Activated CD4-positive, alpha-beta T cell treated with anti-CD3 and anti-CD28 coated beads, Interleukin-2, amount 50 U/mL, for 1 hour (primary cell): ENCODE data around the gene USP40.

Experiments
- DNase-seq: peaks from one replicate; pipeline ENCODE4 v3.0.0-alpha.2; 2020

Gene USP40

DNA sequence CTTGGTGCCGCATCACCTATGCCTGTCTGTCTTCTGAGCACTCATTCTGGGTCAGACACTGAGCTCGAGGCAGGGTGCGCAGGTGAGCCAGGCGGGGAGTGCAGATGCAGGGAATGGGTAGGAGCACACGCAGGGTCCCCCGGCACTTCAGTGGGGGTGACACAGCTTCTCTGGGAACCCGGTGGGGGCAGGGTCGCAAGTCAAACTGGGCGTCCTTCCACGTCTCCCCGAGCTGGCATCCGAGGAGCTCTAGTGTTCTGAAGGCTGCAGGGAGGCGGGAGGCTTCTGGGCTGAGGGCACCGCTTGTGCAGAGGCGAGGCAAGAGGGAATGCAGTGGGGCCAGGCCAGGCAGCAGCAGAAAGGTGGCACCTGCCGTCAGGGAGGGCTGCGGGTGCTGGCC, 126.3 kb downstream of the USP40 start:
- no peak for DNase-seq

DNA sequence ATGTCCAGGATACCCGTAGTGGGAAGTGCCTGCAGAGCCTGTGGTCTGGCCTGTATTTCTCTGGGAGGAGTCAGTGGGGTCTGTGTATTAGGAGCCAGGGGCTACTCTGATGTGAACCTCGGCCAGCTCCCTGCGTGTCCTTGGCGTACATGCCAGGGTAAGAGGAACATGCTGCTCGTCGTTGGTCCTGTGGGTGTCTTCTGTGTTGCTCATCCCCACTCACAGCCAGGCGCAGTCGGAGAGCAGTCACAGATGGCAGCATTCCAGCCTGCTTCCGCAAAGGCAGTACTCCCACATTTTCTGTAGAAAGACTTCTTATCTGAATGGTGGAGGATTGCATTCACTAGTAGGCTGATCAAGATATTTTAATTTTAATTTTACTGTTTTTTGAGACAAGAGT, 127.4 kb downstream of the USP40 start:
- no peak for DNase-seq

DNA sequence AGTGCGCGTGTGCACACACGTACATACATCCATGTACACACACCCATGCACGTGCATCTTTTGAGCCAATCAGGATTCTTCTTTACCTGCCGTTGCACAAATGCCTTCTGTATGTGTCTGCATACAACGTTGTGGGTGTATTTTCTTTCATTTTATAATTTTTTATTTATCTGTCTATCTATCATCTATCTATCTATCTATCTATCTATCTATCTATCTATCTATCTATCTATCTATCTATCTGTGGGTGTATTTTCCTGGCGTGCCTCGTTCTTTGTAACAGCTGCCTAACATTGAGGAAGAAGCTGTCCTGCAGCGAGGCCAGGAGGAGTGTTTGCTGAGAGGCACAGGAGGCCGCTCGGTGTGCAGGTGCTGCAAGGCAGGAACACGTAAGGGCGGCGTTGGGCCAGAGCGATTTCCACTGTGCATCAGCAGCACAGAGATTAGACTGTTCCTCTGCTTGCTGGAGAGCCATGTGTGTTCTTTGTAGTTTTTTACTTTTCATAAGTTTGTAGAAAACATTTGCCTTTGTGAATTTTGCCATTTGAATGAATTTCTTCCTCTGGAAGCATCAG, 127.9 kb downstream of the USP40 start:
- DNase-seq, result no peak

DNA sequence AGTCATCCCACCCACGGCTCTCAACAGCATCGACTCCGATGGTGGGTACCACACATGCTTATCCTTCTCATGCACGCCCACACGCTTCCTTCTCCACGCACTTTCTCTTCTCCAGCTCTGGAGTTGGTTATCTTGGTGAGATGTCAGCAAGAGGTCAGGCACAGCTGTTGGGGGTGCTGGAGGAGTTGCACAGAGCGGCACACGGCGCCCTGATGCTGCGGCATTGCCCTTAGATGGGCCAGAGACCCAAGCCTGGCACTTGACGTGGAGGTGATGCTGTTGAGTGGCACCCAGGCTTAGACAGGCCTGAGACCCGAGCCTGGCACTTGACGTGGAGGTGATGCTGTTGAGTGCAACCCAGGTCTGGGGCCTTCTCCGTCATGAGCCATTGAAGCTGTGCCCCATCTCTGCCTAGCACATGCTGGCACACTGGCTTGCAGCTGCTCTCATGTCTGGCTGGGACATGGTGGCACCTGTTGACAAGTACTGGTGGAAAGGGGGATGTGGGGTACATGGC, 129.1 kb downstream of the USP40 start:
- no peak for DNase-seq

DNA sequence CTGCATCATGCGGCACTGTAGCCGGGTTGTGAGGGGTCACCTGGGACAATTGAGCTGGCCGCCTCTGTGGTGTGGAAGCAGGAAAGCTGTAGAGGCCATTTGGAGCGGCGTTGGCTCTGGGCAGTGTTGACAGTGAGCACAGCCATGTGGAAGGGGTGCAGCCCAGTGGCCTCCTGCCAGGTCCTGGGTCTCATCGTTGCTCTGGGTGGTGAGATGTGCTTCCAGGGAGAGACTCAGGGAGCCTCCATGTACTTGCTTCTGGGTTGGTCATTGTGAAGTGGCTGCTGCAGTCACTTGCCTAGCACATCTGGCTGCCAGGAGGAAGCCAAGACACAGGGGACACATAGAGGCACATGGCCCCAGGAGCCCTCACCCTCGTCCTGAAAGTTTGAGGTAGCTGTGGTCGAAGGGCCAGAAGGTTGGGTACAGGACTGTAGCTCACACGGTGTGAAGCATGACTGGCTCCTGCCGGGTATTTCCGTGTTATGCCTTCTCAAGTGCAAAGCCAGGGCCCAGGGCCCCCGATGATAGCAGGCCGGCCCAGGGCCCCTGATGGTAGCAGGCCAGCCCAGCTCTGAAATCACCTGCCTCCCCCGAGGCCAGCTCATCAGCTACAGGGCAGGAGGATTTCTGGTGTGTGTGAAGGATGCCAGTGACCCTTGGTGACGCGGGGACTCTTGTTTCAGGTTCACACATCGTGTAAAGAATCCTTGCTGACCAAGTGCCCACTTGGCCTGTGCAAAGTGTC, 129.7 kb downstream of the USP40 start:
- no peak for DNase-seq

DNA sequence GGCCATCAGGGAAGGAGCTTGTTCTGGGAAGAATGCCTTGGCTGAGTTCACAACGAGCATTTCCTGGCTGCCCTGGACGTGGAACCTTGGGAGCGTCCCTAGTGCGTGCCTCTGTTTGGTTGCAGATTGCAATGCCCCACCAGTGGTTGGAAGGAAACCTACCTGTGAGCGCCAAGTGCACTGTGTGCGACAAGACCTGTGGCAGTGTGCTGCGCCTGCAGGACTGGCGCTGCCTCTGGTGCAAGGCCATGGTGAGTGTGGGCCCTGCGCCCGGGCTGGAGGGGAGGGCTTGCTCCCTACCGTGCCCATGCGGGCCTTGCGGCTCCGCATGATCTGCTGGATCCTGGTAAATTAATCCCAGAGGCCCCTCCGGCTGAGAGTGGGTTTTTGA, 130.4 kb downstream of the USP40 start:
- no peak for DNase-seq

DNA sequence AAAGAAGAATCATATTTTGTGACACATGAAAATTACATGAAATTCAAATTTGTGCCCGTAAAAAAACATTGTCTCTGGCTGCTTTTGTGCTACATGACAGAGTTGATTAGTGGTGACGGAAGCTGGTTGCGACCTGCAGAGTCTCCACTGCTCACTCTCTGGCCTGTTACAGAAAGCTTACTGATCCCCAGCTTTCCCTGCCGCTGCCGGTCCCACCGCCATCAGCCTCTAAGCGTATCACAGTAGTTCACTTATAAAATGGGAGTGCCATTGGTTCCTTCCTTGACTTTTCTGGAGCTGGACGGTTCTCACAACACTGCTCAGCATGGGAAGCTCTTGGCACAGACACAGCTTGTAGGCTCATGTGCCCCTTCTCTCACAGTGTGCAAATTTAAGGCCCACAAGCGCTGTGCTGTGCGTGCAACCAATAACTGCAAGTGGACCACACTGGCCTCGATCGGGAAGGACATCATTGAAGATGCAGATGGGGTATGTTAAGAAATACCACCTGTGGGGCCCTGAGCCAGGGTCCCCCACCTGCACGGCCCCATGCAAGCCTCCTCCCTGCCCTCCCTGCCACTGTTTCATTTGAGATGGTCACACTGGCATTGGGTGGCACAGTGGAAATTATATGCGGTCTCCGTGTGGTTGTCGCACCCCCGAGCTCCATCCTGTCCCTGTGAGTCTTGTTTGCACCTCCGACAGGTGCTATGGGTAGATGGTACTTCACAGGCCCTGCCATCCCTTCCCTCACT, 131.0 kb downstream of the USP40 start:
- no peak for DNase-seq

DNA sequence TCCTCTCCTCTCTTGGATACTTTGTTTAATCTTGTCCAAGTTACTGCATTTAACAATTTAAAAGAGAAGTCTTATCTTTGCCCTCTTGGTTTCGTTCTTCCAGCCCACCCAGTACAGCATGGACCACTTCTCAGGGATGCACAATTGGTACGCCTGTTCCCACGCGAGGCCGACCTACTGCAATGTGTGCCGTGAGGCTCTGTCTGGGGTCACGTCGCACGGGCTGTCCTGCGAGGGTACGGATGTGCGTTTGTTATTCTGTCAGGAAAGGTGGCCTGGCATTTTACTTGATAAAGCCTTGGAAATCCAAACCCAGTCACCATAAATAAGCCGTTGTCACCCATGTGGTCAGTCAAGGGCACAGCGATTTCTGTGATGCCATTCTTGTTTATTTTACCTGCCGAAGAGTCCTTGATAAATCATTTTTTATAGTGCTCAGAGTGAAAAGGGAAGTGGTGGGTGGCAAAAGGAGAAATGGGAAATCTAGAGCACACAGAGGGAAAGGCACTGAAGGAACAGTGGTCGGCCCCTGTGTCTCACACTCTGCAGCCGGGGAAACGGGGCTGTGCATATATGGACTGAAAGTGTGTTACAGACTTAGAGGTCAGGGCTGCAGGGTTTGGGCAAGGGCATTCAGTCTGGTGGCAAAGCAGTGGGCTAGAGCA, 131.8 kb downstream of the USP40 start:
- DNase-seq, result no peak

DNA sequence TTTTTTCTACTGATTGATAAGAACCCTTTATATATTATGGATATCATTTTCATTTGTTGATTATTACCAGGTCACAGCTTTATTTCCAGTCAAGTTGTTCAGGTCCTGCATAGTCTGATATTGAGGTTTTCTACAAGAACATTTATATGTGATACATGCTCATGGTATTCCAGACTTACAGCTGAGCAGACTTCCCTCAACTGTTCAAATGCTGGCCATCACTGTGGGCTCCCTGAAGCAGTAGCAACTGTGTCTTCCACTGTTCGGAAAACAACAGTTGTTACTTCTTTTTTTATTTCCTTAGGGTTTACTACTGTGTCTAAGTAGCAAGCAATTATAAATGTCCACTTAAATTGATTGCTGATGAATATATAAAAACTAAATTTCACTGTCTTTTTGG, 132.8 kb downstream of the USP40 start:
- no peak for DNase-seq

DNA sequence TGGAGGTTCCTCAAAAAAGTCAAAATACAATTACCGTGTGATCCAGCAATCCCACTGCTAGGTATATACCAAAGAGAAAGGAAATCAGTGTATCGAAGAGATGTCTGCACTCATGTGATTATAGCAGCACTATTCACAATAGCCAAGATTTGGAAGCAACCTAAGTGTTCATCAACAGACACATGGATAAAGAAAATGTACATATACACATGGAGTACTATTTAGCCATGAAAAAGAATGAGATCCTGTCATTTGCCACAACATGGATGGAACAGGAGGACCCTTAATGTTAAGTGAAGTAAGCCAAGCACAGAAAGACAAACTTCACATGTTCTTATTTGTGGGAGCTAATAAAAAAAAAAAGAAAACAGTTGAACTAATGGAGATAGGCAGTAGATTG, 133.6 kb downstream of the USP40 start:
- DNase-seq, result no peak

DNA sequence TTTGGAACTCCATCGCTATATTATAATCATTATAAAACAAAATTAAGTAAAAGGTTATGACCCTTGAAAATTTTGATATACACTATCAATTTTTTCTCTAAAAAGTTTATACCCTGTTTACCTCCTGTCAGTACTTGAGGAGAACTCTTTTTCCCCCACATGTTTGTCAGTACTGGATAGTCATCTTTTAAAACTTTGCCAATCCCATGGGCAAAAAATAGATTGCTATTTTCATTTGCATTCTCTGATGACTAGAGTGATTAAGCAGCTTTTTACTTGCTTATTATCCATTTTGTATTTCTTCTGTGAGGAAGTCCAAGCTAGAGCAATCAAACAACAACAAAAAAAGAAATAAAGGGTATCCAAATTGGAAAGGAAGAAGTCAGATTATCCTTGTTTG, 135.9 kb downstream of the USP40 start:
- no peak for DNase-seq

DNA sequence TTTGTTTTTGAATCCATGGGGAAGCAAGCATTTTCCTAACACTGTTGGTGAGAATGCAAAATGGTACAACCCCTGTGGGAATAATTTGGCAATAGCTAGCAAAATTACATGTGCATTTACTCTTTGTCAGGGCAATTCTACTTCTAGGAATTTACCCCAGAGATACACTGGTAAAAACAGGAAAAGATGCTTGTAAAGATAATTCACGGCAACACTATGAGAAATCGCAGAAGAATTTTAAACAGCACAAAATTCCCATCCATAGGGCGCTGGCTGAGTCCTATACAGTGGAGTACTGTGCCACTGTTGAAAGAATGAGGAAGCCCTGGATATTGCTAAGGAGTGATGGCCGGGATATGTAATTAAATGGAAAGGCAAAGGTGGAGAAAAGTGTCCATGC, 136.5 kb downstream of the USP40 start:
- DNase-seq, result no peak

DNA sequence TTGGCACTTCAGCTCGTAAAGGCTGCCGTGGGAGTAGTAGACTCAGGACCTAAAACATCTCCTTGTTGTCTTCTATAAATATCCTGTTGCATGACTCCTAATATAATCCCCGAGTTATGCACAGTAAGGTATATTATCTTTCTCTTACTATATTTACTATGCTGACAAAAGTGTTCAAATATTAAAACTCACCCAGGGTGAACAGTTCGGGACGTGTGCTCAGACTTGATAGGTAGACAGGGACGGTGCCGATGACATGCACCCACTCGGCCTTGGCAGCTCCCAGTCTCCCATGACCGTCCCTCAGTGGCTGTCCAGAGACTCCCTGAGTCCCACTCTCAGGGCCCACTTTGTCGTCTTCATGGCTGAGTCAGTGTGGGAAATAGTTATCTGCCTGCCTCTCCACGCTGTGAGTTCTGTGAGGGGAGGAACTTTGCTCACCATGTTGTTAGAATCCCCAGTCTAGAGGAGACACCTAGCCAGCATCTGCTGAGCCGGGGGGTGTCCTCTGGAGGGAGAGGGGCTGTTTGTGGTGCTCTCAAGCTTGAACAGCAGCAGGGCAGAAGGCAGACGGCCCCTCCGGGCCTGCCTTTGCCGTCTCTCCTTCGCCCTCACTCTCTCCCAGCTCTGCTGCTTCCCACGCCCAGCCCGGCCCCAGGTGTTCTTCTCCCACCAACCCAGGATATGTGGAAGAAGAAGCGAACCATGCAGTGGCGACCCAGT, 137.2 kb downstream of the USP40 start:
- no peak for DNase-seq

DNA sequence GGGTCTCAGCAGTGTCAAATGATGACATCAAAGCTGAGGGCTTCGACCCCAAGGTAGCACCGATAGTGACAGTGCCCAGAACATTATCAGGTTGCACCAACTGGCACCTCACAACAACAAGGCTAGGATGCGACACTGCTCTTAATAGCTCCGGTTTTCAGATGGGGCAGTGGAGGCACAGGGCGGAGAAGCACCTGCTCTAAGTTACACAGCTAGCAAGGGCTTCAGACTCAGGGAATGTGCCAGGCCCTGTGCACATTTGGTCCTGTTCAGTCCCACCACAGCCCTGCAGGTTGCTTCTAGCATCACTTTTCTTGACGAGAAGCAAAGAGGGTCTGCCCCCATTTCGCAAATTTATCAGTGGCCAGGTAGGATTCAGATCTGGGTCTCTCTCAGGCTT, 138.1 kb downstream of the USP40 start:
- no peak for DNase-seq

DNA sequence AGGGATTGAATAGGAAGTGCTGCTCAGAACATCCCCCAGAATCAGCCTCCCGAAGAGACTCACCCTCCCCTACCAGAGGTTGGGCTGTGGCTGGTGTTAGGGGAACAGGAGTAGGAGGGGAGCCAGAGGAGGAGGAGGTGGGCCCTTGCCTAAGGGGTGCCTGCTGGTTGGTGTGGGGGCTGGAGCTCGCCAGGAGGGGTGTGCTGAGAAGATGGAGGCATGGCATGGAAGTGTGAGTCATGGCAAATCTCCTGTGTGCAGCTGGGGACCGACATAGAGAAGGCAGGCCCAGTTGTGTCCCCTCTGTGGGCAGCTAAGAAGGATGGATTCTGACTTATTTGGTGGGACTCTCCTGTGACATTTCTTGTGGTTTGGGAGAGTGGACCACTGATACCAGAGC, 138.6 kb downstream of the USP40 start:
- DNase-seq, result no peak

DNA sequence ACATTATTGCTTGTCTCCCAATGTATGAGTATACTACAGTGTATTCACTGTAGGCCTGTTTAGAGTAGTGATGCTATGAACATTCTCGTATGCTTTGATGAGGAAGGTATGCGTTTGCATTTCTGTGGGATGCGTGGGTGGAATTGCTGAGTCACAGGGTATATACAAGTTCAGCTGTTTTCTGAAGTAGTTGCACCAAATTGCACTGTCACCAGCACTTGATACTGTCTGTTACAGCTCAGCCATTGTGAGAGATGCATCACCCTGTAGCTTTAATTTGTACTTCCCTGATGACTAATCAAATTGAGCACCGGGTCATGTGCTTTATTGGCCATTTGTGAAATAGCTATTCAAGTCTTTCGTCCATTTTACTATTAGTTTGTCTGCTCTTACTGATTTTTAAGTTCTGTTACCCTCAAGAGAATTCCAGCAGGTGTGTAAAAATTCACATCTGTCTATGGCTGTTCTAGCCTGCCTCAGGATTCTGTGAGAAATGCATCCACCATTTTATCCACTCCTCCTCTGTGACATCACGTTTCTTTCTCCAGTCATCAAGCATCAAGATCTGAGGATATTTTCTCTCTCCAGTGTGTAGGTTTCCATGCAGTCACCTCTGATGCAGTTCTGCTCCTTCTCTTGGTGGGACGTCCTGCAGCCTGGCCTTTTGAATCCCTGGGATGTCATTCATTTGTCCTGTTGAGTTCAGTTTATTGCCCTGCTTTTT, 139.8 kb downstream of the USP40 start:
- DNase-seq, result no peak
